ENCODE measurements around the gene ANKS1B. TPM values are rescaled to one million over a fixed set of nuclear protein-coding genes. Genes with fewer than 3 reads are reported as not detected.
A peak's percentile ranks its signal among the peaks of the same experiment; 100 is the strongest.
"Not testable (repeated sequence)": the region's sequence is repeated elsewhere in the genome, so short reads cannot be mapped to it uniquely, and the experiment has no call there.

ANKS1B gene
- total RNA-seq, 1 experiment from 2014 or later: not detected

DNA sequence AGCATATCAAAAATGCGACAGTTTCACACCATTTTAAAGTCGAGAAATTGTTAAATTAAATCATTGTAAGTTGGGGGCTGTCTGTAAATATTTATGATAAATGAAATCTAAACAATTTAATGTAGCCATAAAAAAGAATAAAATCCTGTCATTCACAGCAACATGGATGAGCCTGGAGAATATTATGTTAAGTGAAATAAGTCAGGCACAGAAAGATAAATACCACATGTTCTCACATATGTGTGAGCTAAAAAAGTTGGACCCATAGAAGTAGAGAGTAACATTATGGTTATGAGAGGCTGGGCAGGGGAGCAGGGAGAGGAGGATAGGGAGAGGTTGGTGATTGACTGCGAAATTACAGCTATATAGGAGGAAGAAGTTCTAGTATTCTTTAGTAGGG lies 201.3 kb downstream of the ANKS1B start:
- in situ Hi-C loops (cut with HindIII; ENCODE audit: low sequenced_read_pairs): no loop called here
- DNase-seq (ENCODE audit: low spot score): no peak

DNA sequence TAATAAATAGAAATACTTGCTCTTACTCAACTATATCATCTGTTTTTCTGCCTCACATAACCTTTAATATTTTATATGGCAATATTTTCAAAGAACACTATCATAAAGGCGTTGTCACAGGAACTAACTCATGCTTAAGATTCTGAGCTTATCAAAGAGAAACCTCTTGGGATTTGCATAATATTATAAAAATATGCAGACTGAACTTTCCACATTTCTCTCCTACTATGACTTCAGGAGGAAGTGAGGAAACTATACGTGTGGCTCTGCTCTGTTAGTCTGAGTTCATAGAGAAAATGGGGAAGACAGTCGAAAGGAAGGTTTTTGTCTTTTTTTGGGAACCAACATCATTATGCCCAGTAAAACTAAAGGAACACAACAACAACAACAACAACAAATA lies 212.5 kb downstream of the ANKS1B start:
- in situ Hi-C loops (cut with HindIII; ENCODE audit: low sequenced_read_pairs): no loop called here
- DNase-seq (ENCODE audit: low spot score): no peak

DNA sequence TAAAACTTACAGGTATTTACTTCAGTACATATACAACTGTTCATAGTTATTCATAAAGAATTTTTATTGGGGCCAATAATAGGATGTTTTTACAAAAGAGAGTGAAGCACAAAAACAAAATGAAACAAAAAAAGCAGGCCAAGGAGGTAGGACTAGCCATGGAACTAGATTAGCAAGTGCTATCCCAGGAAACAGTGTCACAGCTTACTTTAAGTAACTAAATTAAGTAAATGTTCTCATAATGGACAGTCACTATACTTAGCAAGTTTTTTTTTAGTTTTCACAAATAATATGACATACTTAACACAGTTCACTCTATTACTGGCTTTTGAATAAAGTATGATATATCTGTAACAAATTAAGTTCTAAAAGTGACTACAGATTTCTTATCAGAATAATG lies 213.1 kb downstream of the ANKS1B start:
- in situ Hi-C loops (cut with HindIII; ENCODE audit: low sequenced_read_pairs): no loop called here
- DNase-seq (ENCODE audit: low spot score): no peak

DNA sequence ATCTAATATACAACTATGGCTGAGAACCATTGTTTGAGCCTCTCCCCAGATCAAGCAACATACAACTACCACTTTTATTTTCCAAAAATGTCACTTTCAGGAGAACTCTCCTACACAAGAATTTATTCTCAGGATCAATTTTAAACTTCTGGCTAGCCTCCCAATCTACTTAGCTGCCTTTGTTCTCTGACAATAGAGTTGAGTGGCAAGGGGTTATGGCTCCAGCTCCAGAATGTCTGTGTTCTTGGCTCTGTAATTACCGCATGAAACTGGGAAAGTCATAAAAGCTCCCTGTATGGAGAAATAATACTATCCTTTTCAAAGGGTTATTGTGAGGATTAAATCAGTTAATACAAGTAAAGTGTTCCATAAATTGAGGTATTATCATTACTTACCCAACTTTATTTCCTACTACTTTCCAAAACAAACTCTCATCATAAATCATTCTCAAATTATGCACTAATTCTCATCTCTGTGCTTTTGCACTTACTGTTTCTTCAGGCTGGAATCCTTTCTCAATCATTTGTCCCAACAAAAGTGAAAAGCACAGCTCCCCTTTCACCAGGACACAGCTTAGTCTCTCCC lies 215.2 kb downstream of the ANKS1B start:
- in situ Hi-C loops (cut with HindIII; ENCODE audit: low sequenced_read_pairs): no loop called here
- no peak for DNase-seq (ENCODE audit: low spot score)

DNA sequence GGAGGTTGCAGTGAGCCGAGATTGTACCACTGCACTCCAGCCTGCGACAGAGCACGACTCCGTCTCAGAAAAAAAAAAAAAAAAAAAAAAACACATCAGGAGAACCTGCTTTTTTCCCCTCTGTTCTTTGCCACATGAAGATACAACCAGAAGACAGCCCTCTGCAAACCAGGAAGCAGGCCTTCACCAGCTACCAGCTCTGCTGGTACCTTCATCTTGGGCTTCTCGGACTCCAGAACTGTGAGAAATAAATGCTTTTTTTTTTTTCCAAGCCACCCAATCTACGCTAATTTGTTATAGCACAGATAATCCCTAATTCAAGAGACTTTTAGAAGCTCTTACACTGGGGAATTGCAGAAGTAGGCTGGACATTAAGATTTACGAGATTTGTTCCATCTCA lies 216.0 kb downstream of the ANKS1B start:
- in situ Hi-C loops (cut with HindIII; ENCODE audit: low sequenced_read_pairs): no loop called here
- no peak for DNase-seq (ENCODE audit: low spot score)

DNA sequence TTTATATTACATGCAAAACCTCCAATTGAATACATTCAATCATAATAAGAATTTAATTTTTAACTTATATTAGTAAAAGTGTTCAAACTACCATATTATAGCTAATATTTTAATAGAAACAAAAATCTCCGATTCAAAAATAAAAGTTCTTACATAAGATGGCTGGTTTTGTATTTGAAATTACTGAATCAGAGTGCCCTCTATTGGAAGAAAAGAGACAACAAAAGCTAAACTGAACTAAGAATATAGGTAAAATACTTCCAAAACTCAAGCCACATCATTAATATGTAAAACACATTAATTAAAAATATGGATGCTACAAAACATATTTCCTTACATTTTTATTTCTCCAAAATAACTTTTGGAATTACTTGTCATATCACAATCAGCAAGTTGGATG lies 216.9 kb downstream of the ANKS1B start:
- peak; percentile 75 for DNase-seq (ENCODE audit: low spot score)
- in situ Hi-C loops (cut with HindIII; ENCODE audit: low sequenced_read_pairs): no loop called here

DNA sequence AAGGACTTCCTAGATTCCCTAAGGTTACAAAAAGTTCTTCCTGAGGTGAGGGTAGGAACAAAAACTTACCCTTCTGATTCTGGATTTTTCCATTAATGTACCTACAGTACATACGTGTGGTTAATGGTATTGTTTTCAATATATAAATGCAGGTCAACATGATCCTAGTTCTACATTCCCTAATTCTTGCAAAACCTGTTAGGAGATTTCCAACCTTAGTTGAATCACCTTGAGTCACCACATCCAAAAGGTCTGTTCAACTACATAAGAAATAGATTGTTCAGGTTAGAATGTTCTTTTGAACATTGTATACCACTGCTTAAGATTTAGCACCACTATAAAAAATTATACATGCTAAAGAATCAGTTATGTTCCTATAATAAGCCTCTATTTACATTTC lies 218.3 kb downstream of the ANKS1B start:
- in situ Hi-C loops (cut with HindIII; ENCODE audit: low sequenced_read_pairs): no loop called here
- DNase-seq (ENCODE audit: low spot score): no peak

DNA sequence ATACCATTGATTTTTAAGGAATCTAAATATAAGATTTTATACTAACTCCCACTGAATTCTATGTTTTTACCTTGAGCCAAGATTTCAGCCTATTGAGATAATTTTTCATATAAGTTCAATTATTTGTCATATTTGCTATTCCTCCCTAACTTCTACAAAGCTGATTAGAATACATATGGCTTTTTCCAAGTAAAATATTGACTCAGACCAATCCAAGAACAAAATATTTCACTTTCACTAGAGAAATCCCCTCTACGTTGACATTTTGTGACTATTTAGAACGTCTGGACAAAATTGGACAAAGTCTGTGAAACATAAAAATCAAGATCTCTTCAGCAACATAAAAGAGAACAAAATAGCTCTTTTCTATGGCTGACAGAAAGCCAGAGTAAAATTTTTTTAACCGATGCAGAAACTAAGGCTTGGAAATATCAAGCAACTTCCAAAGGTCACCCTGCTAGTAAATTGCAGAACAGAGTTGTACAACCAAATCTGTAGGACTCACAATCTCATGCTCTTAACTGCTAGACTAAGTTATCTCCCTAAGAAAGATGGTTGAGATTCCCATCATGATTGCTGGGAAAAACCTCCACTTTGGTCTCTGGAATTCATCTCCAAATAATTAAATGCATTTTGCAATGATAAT lies 219.1 kb downstream of the ANKS1B start:
- no peak for DNase-seq (ENCODE audit: low spot score)
- in situ Hi-C loops (cut with HindIII; ENCODE audit: low sequenced_read_pairs): no loop called here

DNA sequence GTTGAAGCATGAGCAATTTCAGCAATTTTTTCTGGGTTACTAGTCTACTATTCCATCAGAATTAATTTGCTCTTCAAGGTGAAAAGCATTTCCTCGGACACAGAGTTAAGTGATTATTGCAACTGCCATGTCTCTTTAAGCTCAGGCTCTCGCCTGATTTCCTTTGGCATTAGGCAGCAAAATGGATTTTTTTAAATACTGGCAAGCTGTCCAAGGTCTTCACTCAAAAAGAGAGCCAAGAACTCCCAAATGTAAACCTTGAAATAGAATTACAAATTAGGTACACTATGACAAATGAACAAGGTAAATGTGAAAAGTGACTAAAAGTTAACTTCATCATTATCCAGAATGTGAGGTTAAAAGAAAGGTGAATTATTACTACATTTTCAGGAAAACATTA lies 225.3 kb downstream of the ANKS1B start:
- DNase-seq (ENCODE audit: low spot score): peak; percentile 83
- in situ Hi-C loops (cut with HindIII; ENCODE audit: low sequenced_read_pairs): no loop called here

DNA sequence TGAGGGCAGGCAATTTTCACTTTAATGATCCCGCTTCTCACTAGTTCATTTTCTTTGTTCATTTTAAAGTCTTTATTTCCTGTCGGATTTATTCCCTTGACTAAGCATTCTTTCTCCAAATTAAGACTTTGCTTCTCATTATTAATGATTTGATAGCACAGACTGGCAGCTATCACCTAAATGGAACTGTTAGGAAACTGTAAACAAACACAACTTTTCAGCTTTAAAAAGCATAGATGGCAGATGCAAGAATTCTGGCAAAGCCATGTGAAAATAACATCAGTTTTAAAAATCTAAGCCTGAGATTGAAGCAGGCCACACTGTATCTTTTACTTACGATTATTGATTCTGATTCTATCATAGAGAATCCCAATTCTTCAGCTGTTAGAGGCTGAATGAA lies 225.7 kb downstream of the ANKS1B start:
- in situ Hi-C loops (cut with HindIII; ENCODE audit: low sequenced_read_pairs): no loop called here

DNA sequence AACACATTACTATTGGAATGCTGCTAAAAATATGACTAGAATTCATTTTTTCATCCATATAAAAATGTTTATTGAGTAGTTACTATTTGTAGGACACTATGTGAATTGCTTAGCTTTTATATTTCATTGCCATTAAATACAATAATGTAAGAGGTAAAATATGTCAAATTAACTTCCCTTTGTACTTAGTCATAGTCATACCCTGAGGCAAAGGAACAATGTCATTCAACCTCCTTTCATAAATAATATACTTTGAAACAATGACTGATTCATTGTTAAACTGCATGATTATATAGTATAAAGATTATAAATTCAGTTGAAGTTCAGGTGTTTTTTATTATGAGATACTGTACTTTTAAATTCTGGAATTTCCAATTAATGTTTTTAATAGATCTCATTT lies 232.0 kb downstream of the ANKS1B start:
- no peak for DNase-seq (ENCODE audit: low spot score)
- in situ Hi-C loops (cut with HindIII; ENCODE audit: low sequenced_read_pairs): no loop called here

More for the DNA sequence above, 225.7 kb downstream of the ANKS1B start:
- DNase-seq (ENCODE audit: low spot score): no peak

DNA sequence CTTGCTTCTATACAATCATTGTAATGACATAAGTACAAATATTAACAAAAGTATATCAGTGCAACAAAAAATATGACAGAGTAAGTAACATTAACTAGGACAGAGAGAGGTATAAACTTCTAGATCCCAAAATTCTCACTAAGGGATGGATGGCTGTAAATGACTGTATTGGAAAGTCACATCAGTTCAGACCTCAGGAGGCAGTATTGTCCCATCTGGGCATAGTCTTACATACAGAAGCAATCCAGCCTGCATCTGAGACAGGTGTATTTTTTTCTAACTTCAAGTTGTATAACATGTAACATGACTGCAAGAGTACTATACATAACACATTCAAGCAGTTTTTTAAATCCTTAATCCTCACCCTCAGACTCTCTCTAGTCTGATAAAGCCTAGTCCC lies 238.2 kb downstream of the ANKS1B start:
- in situ Hi-C loops (cut with HindIII; ENCODE audit: low sequenced_read_pairs): no loop called here
- peak; percentile 61 for DNase-seq (ENCODE audit: low spot score)

DNA sequence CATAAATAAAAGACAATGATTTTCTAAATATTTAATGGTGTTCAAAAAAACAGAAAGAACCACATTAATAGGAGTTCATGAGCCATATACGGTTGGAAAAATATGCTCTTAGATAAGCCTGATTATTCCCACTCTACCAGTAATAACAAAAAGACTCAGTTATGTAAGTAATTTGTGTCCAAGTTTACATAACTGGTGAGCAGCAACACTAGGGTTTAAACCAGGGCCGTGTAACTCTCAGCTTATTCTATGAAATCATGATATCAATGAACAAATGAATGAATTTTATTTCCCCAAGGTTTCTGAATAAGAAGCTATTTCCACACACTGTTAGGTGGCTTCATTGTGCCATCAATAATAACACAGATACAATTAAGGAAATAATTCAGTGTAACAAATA lies 238.8 kb downstream of the ANKS1B start:
- in situ Hi-C loops (cut with HindIII; ENCODE audit: low sequenced_read_pairs): no loop called here
- DNase-seq (ENCODE audit: low spot score): peak; percentile 60

DNA sequence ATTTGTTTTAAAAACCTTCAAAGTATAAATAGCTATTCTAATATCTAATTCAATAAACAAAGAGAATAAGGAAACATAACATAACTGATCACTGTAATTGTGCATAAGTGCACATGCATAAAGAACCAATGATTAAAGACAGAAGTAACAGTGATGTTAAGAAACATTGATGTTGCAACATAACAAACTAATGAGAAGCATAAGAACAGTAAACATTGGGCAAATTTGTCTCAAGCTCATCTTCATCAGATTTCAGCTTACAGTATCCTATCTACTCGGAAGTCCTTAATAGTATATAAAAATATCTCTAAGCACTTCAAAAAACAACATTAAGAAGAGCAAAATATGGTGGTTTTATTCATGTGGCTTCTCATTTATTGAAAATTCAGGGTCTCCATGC lies 239.6 kb downstream of the ANKS1B start:
- in situ Hi-C loops (cut with HindIII; ENCODE audit: low sequenced_read_pairs): no loop called here

DNA sequence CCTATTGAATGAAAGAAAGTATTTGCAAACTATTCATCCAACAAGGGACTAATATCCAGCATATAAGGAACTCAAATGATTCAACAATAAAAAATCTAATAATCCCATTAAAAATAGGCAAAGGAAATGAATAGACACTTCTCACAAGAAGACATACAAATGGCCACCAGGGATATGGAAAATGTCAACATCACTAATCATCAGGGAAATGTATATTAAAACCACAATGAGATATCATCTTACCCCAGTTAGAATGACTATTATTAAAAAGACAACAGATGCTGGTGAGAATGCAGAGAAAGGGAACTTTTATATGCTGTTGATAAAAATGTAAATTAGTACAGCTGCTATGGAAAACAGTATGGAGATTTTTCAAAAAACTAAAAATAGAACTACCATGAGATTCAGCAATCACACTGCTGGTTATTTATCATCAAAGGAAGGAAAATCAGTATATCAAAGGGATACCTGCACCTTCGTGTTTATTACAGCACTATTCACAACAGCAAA lies 247.9 kb downstream of the ANKS1B start:
- no peak for DNase-seq (ENCODE audit: low spot score)
- in situ Hi-C loops (cut with HindIII; ENCODE audit: low sequenced_read_pairs): no loop called here

More for the DNA sequence above, 239.6 kb downstream of the ANKS1B start:
- DNase-seq (ENCODE audit: low spot score): no peak

DNA sequence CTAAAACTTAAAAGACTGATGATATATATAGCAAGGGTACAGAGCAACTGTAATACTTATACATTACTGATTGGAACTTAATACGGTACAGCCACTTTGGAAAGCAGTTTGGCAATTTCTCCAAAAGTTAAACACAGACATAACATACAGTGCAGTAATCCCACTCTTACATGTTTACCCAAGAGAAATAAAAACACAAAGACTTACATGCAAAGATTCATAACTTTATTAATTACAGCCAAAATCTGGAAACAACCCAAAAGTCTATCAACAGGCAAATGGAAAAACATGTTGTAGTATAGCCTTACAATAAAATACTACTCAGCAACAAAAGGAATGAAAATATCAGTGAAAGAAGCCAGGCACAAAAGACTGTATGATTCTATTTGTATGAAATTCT lies 252.6 kb downstream of the ANKS1B start:
- in situ Hi-C loops (cut with HindIII; ENCODE audit: low sequenced_read_pairs): no loop called here
- no peak for DNase-seq (ENCODE audit: low spot score)

DNA sequence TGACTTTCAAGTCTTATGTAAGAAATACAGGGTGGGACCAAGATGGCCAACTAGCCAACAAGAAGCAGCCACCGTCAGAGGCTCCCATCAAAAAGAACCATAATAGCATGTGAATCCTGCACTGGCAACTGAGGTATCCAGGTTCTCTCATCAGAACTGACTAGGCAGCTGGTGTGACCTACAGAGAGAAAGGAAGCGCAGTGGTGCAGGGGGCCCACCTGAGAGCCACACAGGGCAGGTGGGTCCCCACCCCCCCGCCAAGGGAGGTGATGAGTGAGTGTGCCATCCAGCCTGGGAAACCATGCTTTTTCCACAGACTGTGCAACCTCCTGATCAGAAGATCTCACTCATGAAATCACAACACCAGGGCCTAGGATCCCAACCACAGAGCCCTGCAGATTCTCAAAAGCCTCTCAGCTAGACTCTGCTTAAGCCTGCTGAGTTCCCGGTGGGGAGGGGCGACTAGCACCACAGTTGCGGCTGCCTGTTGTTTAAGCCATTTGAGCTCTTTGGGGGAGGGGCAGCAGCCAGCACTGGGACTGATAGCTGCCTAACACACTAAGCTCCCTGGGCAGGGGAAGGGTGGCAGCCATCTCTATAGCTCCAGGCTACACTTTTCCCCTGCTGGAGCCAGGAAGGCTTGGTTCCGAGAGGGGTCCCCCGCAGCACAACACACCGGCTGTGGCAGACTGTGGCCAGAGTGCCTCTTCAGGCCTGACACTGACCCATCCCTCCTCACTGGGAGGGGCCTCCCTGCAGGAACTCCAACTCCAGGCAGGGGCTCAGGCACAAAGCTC lies 261.8 kb downstream of the ANKS1B start:
- in situ Hi-C loops (cut with HindIII; ENCODE audit: low sequenced_read_pairs): no loop called here
- no peak for DNase-seq (ENCODE audit: low spot score)

DNA sequence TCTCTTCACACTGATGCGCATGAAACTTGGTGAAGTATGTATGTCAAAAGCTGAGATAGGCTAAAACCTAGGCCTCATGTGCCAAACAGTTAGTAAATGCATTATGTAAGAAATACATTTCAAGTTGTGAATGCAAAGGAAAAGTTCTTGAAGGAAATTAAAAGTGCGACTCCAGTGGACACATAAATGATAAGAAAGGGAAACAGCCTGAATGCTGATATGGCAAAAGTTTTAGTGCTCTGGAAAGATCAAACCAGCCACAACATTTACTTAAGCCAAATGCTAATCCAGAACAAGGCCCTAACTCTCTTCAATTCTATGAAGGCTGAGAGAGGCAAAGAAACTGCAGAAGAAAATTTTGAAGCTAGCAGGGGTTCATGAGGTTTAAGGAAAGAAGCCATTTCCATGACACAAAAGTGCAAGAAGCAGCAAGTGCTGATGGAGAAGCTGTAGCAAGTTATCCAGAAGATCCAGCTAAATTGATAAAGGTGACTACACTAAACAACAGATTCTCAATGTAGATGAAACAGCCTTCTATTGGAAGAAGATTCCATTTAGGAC lies 262.9 kb downstream of the ANKS1B start:
- DNase-seq (ENCODE audit: low spot score): no peak
- in situ Hi-C loops (cut with HindIII; ENCODE audit: low sequenced_read_pairs): no loop called here

DNA sequence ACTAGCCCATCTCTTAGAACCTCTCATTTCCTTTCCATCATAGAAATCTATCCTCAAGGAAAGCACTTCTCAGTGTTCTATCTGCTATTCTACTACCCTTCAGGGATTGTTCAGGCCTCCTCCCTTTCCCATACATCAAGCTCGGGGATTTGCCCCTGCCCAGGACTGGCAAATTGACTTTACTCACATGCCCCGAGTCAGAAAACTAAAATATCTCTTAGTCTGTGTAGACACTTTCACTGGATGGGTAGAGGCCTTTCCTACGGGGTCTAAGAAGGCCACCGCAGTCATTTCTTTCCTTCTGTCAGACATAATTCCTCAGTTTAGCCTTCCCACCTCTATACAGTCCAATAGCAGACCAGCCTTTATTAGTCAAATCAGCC lies 264.7 kb downstream of the ANKS1B start:
- in situ Hi-C loops (cut with HindIII; ENCODE audit: low sequenced_read_pairs): not testable (repeated sequence)

More for the DNA sequence above, 264.7 kb downstream of the ANKS1B start:
- not testable (repeated sequence) for DNase-seq (ENCODE audit: low spot score)
